ENCODE measurements around the gene UGT1A7.

Gene UGT1A7

DNA sequence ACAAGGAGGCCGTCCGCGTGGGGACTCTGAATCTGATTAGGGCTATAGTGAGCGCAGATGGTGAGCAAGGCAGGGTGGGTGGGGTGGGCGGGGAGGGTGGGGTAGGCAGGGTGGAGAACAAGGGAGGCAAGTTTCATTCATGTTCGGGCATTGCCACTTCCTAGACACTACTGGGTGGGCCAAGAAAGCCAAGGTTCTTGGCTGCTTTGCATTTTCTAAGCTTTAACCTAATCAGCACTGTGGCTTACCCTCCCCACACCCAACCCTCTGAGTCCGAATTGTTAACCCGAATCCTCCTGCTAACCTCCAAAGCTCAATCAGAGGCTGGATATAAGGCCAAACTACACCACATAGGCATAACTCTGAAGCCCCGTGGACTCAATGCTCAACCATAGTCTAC is 114.6 kb downstream of the UGT1A7 start:
- no peak for DNase-seq (ENCODE audit: low read depth in 1 of 2, low spot score in 1 of 2)

DNA sequence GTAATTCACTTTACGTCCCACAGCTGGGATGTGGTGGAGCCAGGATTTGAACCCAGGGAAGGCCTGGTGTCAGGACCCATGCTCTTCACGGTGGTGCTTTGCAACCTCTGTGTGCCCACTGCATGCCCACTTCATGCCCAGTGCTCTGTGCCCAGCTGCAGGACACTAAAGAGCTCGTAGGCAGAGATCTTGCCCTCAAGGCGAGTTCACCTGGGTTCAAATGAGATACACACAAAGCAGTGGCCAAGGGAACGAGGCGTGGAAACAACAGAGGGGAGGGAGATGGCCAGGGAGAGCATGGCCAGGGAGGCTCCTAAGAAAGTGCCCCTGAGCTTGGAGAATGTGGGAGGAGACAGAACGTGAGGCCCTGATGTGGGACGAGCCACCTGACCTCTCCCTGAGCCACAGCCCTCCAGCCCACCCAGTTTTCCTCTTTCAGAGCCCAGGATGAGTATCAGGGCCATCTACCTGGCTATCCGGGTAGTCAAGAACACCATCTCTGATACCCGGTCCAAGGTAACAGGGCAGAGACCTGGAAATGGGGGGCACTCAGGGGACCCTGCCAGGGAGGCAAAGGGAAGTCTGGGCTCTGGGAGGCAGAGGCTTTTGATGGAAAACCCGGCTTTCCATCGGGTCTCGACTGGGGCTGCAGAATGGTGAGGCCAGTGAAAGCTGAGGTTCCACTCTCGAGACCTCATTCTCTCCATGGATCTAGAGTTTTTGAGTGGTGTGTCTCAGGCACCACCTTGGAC is 116.8 kb downstream of the UGT1A7 start:
- no peak for DNase-seq (ENCODE audit: low read depth in 1 of 2, low spot score in 1 of 2)

DNA sequence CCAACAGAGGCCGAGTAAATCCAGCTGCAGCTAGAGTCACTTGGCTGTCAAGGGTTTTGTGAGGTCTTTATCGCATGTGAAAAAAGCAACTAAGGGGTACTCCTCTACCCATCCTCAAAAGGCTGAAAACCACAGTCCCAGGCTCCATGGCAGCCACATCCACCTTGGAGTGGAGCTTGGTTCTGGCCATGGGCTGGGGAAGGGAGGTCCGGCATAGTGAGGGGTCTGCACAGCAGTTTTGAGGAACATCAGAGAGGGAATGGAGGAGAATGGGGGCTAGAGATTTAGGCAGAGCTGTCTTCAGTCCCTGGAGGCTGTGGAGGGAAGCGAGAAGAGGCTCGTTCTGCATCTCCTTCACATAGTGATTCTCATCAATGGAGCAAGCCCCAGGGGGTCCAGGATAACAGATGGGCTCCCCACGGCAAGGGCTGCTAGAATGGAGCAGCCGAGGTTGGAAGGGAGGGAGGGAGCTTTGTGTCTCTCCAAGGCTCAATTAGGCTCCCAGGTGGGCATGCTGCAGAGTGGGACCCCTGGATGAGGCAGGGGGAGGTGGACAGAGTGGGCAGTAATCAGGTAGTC is 117.5 kb downstream of the UGT1A7 start:
- no peak for DNase-seq (ENCODE audit: low read depth in 1 of 2, low spot score in 1 of 2)

DNA sequence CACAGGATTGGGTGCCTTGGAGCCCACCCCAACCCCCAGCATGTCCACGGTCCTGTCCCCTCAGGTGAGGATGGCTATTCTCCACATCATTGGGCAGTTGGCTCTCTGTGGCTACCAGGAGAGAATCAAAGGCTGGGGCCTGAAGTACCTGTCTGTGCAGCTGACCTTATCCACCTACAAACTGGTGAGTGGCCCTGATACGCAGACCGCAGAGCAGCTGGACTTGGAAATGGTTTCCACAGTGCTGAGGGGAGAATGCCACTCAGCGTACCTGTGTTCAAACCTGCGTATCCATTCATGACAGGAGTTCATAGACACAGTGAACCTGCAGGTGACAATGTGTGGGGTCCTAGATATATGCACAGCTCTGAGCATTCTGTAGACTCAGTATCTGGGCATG is 118.0 kb downstream of the UGT1A7 start:
- DNase-seq (ENCODE audit: low read depth in 1 of 2, low spot score in 1 of 2), result no peak

DNA sequence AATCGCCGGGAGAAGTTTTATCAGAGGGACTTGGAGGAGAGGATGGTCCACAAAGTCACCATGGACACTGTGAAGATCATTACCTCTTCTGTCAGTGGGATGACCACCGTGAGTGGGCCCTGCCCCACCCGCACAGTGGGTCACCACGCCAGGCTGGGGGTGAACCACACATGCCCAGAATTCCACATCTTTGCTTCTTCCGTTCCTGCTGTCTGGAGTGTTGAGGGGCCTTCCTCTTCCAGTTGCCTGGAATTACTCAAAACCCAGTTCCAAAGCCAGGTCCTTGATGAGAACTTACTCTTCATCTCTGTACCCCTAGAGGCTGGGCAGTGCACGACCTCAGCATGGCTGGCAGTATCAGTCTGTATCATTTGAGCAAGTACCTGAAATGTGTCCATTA is 118.5 kb downstream of the UGT1A7 start:
- no peak for DNase-seq (ENCODE audit: low read depth in 1 of 2, low spot score in 1 of 2)

DNA sequence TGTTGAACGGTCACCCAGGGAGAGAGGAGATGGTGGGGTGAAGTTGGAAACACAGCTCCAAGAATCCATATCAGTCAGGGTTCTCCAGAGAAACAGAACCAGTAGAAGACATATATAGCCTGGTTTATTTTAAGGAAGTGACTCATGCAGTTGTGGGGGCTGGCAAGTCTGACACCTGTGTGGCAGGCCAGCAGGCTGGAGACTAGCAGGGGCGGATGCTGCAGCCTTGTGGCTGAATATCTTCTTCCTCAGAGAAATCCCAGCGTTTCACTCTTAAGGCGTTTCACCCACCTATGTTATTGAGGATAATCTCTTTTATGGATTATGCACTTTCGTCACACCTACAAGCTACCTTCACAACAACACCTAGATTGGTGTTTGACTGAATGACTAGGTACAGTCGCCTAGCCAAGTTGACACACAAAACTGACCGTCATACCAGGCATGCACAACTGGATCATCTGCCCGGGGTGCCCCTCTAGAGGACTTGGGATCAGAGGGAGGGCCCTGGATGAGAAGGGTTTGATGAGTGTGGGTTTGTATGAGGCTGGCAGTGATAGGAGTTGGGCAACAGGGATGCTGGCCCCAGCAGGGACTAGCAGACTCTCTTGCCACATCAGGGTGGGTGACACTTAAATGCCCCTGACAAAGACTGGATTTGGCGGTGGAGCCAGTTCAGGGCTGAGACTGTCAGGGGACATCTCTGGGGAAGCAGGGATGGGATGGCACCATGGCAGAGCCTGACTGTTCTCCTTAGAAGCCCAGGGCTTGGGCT is 119.8 kb downstream of the UGT1A7 start:
- DNase-seq (ENCODE audit: low read depth in 1 of 2, low spot score in 1 of 2), result no peak

DNA sequence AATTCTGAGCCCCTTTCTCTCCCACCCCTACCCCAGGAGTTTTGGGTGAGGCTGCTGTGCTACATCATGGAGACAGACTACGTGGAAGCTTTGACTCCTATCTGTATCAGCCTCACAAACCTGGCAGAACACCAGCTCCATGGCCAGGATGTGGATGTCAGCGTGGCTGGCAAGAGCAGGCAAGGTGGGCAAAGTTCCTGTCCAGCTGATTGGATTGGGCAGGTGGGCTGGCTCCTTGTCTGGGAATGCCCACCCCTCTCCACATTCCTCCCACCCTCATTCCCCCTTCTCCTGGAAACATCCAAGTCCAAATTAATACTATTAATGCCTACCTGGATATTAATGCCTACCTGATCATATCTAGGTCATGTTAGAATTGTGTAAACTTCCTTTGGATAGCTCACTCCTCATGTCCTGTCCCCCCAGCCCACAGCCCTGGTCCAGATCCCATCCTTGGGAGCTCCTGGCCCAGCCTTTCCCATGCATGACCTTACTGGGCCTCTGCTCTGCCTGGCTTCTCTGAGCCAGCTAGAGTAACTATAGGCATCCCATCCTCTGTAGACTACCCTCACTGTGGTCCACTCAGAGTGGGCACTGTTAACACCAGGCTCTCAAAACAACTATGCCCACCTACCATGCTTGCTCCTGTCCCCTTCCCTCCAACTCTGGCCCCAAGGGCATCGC is 120.6 kb downstream of the UGT1A7 start:
- no peak for DNase-seq (ENCODE audit: low read depth in 1 of 2, low spot score in 1 of 2)

DNA sequence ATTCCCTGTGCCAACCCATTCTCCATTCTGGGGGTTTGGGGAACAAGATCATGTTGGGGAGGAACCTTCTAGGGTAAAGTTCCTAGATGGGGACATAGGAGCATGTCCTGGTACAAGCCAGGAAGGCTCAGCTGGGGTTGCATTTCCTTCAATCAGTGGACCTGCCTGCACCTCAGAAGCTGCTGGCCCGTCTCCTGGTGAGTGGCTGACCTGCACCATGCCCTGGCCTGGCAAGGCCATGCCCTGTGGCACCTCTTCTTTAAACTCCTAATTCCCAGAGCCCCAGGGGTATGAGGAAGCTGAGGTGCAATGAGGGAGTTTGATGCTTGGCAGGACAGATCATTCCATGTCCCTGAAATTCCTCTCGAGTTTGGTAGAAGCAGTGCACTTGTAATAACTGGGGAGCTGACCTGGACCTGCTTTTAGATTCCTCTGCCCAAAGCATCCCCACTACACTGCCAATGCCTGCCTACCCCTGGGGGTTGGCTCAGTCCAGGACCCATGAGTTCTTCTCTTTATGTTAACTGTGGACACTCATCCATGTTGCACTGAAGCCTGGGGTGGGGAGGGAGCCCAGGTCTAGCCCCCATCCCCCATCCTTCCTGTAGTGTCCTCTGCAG is 121.7 kb downstream of the UGT1A7 start:
- no peak for DNase-seq (ENCODE audit: low read depth in 1 of 2, low spot score in 1 of 2)

DNA sequence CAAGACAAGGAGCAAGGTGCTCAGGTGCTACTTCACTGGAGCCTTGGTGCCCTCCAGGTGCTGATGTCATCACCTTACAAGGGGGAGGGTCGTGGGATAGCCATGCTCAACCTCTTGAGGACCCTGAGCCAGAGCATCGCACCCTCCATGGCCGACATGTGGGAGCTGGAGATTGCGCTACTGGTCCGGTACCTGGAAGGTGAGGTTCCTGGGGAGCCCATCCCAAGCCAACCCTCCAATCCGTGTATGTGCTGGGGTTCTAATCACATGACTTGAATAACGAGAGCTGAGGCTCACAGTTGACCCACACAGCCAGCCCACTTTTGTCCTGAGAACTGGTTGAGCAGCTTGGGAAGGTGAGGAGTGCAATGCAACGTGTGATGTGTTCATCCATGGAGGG is 122.3 kb downstream of the UGT1A7 start:
- DNase-seq (ENCODE audit: low read depth in 1 of 2, low spot score in 1 of 2), result no peak

DNA sequence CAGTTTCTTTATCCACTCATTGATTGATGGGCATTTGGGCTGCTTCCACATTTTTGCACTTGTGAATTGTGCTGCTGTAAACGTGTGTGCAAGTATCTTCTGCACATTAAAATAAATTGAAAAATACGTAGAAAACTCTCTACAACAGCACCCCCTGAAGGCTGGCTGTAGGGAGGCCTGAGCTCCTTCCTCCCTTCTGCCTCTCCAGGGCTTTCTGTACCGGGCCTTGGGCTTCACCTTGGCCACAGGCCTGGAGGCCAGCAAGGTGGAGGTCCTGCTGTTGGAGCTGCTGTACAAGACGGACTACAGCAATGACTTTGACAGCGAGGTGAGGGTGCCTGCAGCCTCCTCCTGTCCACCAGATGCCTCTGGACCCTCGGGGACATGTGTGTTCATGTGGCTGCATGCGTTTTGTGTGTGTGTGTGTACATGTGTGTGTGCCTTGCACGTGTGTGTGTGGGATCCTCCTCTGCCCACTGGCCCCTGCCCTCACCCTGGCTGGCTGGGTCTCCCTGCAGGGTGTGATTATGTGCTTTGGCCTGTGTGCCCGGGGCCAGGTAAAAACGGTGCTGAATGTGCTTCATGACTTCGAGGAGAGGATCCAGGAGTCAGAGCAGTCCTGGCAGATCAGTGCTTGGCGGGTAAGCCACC is 125.6 kb downstream of the UGT1A7 start:
- DNase-seq (ENCODE audit: low read depth in 1 of 2, low spot score in 1 of 2), result no peak

DNA sequence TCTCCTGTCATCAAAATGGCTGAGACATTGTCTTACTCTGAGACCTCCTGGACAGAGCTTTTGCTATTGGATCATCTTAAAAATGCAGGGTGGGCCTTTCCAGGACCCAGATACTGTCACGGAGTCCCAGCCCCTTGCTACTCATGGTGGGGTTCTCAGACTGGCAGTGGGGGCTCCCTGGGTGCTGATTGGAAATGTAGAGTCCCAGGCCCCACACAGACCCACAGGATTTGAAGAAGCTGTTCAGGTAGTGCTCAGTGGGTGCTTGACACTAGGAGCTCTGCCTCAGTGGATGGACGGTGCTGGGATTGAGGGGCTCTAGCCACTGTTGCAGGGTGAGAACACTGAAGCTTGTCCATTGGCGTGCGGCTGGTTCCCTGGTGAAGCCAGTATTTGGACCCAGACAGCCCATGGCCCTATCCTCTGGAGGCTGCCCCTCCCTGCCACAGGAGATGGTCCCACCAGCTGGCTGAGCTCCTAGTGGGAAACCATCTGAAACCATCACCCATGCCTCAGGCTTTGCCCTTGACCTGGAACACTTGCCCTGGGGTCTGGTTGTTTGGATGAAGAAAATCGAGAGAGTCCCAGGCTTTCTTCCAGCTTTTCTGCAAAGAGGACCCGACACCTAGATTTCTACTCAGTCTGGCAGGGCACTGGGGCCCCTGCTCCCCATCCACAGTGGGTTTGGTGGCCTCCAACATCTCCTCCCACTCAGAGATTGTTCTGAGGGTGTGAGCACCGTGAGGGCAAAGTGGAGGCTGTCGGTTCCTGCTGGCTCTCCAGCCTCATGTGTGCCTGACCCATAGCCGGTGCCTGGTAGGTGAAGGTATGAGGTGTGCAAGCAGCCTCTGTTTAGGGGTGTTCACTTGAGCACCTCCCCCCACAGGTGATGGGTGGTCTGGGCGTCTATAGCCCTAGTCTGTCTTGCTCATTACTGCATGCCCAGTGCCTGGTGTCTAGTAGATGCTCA is 126.5 kb downstream of the UGT1A7 start:
- DNase-seq (ENCODE audit: low read depth in 1 of 2, low spot score in 1 of 2), result no peak

DNA sequence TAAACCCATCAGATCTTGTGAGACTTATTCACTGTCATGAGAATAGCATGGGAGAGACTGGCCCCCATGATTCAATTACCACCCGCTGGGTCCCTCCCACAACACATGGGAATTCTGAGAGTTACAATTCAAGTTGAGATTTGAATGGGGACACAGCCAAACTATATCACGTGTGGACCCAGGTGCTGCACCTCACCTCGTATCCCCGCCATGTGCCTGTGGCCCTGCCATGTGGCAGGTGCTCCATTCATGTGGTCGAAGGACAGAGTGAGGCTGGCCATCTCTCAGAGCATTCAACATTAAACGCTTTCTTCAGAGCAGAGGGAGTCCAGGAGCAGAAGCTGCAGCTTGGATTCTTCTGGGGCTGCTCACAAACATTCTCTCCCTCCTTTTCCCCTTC is 128.7 kb downstream of the UGT1A7 start:
- DNase-seq (ENCODE audit: low read depth in 1 of 2, low spot score in 1 of 2), result no peak

DNA sequence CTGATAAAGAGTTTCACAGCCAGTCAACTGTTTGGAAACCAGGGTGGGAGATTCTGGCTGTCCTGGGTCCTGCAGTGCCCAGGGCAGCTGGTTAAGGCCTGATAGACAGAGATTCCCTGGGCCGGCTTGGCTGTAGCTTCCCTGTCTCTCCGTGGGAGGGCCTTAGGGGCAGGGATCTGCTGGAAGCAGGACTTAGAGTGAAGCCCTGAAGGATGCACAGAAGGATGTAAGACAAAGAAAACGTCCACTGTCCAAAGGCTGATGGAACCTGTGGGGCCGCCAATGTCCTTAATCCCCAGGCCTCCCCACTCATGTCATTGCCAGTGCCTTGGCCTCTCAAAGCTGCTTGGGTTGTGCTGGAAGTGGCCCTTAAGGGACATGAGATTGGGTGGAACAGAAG is 129.4 kb downstream of the UGT1A7 start:
- DNase-seq (ENCODE audit: low read depth in 1 of 2, low spot score in 1 of 2), result no peak

DNA sequence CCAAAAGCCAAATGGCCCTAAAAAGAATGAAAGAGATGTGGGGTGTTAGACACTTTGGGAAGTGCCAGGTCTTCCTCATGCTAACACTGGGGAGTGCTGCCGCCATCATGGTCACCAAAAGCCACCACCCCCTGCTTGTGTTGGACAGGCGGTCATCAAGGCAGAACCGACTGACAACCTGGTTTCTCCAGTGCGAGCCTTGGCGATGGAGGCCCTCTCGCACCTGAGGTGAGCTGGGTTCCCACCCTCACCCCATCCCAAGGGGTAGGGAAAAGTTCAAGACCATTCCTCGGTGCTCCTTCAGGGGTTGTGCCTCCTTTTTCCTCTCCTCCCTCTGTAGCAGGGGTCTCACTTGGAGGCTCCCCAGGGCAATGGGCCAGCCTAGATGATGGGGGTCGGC is 130.0 kb downstream of the UGT1A7 start:
- DNase-seq (ENCODE audit: low read depth in 1 of 2, low spot score in 1 of 2), result no peak

DNA sequence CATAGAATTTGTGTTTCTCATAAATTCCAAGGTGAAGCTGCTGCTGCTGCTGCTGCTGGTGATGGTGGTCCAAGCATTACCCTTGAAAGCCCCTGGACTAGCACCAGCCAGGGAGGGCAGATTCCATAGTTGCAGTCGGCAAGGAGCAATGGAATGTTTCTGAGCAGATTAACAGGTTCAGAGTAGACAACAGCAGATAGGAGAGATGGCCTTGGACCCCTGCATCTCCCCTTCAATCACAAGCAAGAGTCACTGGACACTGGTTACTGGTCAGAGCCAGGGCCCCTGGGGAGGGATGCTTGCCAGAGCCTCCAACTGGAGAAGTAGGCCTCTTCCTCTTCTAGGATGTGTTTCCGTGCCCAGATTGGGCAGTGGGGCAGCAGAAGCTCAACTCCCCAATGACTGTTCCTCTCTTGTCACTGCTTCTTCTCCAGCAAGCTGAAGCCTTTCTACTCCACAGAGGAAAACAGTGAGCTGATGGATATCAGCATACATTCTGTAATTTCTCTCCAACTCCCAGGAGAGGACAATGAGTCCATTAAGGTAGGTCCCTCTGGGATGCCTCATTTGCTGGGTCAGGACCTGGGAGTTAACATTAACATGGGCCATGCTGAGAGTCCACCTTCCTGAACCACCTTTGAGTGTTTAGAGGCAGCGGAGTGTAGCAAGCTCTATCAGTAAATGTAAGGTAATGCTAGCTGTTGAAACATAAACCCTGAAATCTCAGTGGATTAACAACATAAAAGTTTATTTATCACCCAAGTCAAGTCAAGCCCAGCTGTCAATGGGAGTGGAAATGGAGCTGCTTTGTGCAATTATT is 131.7 kb downstream of the UGT1A7 start:
- DNase-seq (ENCODE audit: low read depth in 1 of 2, low spot score in 1 of 2), result no peak

DNA sequence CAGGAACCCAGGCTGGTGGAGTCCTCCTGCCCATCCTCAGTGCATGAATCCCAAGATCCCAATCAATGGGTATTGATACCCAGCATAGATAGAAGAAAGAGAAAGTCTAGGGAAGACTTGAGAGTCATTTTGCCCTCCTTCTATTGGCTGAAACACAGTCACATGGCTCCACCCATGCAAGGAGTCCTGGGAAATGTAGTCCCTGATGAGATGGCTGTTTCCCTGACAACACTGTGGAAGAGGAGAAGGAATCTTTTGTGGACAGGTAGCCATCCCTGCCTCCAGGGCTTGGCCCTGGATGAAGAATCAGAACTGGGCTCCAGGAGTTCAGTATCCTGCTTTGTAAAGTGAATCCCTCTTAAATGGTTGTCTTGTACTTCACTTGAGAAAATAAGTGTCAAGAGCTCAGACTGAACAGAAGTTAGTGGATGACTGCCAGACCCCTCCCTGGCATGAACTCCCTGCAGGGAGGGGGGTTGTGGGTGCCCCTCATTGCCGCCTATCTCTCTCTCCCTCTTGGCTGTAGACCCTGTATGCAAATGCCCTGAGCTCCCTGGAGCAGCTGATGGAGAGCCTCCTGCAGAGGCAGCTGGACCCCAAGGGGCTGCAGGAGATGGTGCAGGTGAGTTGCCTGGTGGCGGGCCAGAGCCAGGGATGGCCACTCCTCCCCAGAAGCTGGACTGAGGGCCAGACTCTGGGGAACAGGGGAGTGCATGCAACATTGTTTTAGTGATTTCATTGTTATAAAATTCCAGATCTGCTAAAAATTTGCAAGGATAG is 132.5 kb downstream of the UGT1A7 start:
- DNase-seq (ENCODE audit: low read depth in 1 of 2, low spot score in 1 of 2), result no peak

DNA sequence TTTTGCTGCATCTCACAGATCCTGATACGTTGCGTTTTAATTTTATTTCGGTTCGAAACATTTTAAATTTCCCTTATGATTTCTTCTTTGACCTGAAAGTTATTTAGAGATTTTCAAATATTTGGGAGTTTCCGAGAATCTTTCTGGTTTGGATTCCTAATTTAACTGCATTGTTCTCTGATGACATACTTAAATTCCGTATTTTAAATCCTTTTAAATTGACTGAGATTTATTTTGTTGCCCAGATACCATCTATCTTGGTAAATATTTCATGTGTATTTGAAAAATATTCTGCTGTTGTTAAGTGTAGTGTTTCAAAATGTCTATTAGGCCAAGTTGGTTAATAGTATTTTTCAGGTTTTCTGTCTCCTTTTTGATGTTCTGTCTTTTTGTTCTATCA is 134.2 kb downstream of the UGT1A7 start:
- DNase-seq (ENCODE audit: low read depth in 1 of 2, low spot score in 1 of 2), result no peak

DNA sequence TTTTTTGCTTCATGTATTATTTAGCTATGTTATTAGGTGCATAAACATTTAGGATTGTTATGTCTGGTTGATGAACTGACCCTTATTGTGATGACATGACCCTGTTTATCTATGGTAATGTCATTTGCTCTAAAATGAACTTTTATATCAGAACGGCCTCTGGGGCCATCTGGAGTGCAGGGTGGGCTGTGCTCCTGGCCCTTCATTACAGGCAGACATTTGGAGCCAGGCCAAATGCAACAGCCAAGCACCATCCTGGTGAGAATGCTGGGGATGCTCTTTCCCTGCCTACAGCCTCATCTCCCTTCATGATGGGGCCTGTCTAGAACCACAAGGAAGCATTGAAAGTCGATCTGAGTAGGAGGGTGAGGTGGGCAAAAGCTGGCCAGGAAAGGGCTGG is 134.6 kb downstream of the UGT1A7 start:
- DNase-seq (ENCODE audit: low read depth in 1 of 2, low spot score in 1 of 2), result no peak
